GM19455 (cell line): ENCODE results near the gene KIAA0319L.

Experiments
- ATAC-seq: cut with Tn5 transposase; IDR thresholded peaks from one replicate; pipeline ENCODE4 v1.9.1; 2021; ENCODE audit not compliant: unreplicated experiment

Gene KIAA0319L

DNA sequence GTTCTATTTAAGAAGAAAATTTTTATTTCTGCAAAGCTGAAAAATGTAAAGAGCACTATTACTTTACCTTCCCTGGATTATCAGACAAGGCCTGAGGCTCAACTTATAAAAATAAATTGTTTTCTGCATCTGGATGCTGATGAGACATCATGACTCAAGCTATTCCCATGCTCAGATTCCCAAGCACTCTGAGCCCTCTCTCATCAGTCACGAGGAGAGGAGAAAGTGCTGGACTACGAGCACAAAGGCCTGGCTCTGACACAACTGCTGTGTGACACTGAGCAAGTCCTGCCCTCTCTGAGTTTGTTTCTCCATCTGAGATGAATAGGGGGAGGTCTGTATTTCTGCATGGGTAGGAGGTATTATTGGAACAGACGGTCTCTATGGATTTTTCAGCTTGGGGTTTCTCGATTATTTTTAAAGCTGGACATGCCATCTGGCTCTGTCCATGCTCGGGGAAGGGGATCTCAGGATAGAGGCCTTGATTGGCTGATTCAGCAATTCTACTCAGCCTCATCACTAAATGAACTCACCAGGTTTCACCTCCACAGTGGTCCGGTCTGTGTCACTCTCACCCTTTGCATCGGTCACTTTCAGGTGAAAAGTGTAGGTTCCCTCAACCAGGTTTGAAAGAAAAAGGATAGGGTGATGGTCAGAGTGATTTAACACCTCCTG, 107.7 kb downstream of the KIAA0319L start:
- no peak for ATAC-seq

DNA sequence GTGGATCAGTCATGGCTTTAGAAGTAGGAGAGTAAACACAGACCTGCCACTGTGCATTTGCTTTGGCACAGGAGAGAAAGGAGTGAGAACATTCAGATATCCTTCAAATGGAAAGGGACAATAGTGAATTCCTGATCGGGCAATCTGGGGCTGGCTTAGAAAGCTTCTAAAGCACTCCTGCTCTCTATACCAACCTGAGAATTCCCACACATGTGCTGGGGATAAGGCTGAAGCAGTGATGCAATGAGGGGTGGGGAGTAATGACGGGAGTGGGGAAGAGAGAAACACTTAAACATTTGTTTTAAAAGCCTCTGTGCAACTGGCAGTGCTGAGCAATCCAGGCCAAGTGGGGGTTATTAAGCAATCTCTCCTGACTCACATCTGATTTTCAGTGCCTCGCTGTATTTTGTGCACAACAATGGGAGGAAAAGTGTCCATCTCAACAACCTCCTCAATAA, 108.8 kb downstream of the KIAA0319L start:
- ATAC-seq: no peak

DNA sequence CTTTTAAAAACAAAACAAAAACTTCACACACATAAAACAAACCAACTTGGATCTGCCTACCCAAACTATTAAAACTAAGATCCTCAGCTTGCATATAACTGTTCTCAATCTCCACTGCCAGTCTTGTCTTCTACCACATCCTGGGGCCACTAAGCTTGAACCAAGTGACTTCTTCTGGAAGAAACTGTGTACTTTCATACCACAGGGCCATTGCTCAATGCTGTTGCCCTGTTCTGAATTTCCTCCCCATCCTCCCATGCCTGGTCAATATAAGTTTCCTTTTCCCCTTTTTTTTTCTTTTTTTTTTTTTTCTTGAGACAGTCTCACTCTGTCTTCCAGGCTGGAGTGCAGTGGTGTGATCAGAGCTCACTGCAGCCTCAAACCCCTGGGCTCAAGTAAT, 109.9 kb downstream of the KIAA0319L start:
- no peak for ATAC-seq

GRCh38 chr1:35444519-35444774, 112.8 kb downstream of the KIAA0319L start:
- no peak for ATAC-seq

- ATAC-seq: no peak
Observed at GRCh38 chr1:35443768-35444518, 113.3 kb downstream of the KIAA0319L start.

DNA sequence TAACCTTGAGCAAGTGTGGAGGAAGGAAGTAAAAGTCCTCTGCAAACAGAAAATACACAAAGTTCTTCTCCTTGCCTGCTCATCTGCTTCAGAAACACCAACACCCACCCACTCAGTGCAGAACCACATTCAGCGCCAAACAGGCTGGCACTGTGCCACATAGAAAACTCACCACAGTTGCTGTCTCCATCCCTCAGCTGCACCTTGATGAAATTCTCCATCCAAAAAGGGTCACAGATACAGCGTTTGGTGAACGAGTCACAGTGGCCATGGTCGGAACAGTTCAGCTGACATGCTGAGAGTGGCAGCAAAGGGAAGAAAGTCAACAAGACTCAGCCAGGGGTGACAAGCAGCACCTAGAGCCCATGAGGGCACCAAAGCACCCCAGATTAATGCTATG, 114.5 kb downstream of the KIAA0319L start:
- ATAC-seq: no peak

GRCh38 chr1:35441926-35442579, 115.2 kb downstream of the KIAA0319L start:
- ATAC-seq: no peak

GRCh38 chr1:35439626-35440025, 117.6 kb downstream of the KIAA0319L start:
- ATAC-seq: no peak

GRCh38 chr1:35437200-35437599, 120.0 kb downstream of the KIAA0319L start:
- ATAC-seq: no peak

DNA sequence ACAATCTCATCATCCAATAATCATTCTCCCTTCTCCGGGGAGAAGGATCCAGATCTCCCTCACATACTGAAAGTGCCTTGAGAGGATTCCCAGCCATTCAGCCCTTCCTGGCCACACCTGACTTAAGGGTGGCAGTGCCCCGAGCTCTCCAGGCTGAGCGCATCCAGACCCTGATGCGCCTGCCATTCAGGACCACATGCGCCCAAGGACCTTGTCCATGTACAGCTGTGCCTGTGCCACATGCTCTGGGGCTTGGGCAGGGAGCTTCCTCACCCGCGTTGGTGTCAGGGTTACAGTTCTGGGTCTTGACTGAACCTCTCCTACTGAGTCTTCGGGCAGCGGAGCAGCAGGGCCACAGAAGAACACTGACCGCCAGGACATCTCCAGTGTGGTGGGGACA, 121.1 kb downstream of the KIAA0319L start:
- ATAC-seq: no peak

GRCh38 chr1:35434703-35435102, 122.5 kb downstream of the KIAA0319L start:
- no peak for ATAC-seq

DNA sequence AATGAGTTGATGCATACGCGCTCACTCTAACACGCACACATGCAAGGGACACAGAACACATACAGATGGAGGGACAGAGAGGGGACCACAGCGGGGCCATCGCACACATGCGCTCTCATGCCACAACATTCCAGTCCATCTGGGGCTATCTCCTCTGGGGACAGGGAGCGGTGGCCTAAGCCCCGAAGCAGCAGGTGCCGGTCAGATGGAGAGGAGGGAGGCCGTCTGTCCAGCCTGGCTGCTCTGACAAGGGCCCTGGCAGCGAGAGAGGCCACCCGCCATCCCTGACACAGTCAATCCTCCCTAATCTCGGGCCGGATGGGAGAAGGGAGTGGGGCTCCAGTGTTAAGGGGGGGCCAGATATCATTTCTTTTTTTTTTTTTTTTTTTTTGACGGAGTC, 123.5 kb downstream of the KIAA0319L start:
- ATAC-seq: no peak

- no peak for ATAC-seq
Observed at GRCh38 chr1:35432231-35432630, 125.0 kb downstream of the KIAA0319L start.

- ATAC-seq: no peak
Observed at GRCh38 chr1:35431173-35431599, 126.0 kb downstream of the KIAA0319L start.

DNA sequence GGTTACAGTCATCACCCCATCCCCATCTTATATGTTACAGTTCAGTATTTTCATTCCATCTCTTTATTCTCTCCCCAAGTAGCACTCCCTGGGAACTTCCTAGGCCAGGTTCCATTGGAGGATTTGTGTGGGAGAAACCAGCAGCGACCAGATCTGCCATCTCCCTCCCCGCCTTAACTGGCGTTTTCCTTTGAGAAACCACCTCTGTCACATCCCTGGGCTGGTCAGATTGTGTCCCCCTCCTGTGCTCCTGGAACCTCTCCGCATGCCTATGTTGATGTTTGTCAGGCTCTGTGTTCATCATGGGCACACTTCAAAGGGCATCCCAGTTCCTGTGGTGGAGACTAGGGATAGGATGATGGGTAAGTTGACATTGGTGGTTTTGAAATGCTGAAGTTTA, 126.4 kb downstream of the KIAA0319L start:
- ATAC-seq: no peak

DNA sequence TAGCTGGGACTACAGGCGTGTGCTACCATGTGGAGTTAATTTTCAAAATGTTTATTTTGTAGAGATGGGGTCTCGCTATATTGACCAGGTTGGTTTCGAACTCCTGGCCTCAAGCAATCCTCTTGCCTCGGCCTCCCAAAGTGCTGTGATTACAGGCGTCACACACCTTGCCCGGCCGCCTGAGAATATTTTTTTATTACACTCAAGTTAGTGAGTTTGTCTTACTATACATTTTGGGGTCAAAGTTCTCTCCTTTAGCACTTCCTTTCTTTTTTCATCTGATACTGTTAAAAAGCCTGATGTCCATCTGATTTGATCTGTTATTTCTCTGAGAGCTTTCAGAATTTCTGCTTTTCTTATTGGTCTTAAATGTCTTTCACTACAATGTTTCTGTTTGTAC, 128.8 kb downstream of the KIAA0319L start:
- no peak for ATAC-seq

- ATAC-seq: no peak
Observed at GRCh38 chr1:35426097-35426586, 131.1 kb downstream of the KIAA0319L start.

GRCh38 chr1:35408925-35409324, 148.3 kb downstream of the KIAA0319L start:
- ATAC-seq: no peak

DNA sequence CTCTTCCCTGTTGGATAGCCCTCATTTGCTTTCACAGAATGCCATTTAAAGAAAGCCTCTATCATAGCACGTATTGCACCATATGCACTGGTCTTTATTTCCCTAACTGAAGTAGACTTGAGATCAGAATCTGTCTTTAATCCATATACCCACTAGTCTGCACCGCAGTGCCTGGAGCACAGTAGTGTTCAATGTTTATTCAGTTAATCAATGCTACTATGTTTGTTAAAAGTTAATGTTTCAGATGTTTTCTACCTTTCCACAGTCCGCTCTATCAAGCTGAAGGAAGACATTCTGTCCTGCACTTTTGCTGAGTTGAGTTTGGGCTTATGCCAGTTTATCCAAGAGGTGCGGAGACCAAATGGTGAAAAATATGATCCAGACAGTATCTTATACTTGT, 149.5 kb downstream of the KIAA0319L start:
- no peak for ATAC-seq

DNA sequence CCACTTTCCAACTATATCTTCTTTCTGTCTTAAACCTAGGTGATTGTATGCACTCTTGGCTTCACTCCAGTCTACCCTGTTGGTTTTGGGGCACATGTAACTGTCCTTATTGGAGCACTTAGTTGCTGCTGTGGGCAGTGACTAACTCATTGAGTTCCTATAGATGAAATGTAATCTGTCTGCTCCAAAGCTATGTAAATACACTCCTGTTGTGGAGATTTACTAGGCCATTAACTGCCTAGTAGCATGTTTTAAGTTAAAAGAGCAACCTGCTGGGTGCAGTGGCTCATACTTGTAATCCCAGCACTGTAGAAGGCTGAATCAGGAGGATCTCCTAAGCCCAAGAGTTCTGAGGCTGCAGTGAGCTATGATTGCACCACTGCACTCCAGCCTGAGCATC, 151.1 kb downstream of the KIAA0319L start:
- ATAC-seq: no peak

GRCh38 chr1:35401049-35401448, 156.2 kb downstream of the KIAA0319L start:
- ATAC-seq: no peak

- no peak for ATAC-seq
Observed at GRCh38 chr1:35398739-35399138, 158.5 kb downstream of the KIAA0319L start.
